Esophagus squamous epithelium (tissue), 5 donors: Measurements from ENCODE around the gene ANTXR1. TPM values are rescaled to one million over a fixed set of nuclear protein-coding genes. Genes with fewer than 3 reads are reported as not detected.

Experiments used
- DNase-seq: peaks from one replicate; lab custom pipeline; 2025; lab: John Stamatoyannopoulos, UW
- H3K27ac ChIP-seq, 4 donors: fragments of 200-600 bp; sonication (generic); one replicate each; pipeline ENCODE4 v1.5.1; 2016 to 2019; ENCODE audit warnings: mild to moderate bottlenecking in 1 of 4
- H3K27me3 ChIP-seq, 4 donors: fragments of 200-600 bp; sonication (generic); 1 replicate in 3 of 4; 2 replicates in 1 of 4; pipeline versions ENCODE4 v1.5.1 to v1.6.0; 2017 to 2021; ENCODE audit warnings: antibody characterized with exemption in 1 of 4
- H3K36me3 ChIP-seq, 3 donors: fragments of 200-600 bp; sonication (generic); one replicate each; pipeline ENCODE4 v1.5.1; 2016 to 2019
- H3K4me1 ChIP-seq, 3 donors: fragments of 200-600 bp; sonication (generic); one replicate each; pipeline ENCODE4 v1.5.1; 2017 to 2019
- H3K4me3 ChIP-seq, 4 donors: fragments of 200-600 bp; sonication (generic); 1 replicate in 3 of 4; 2 replicates in 1 of 4; pipeline ENCODE4 v1.5.1; 2016 to 2019; ENCODE audit warnings: mild to moderate bottlenecking in 2 of 4, moderate library complexity in 1 of 4
- H3K9me3 ChIP-seq, 3 donors: fragments of 200-600 bp; sonication (generic); one replicate each; pipeline ENCODE4 v1.5.1; 2016 to 2019
- CTCF ChIP-seq, 6 experiments: fragments of 450-650 bp in 4 of 6; fragments of 200-600 bp in 2 of 6; sonication (generic) in 2 of 6; IDR thresholded peaks; one replicate each; pipeline ENCODE4 v1.5.1; 2016 to 2019; ENCODE audit warnings: antibody characterized with exemption in 6 of 6, mild to moderate bottlenecking in 4 of 6, moderate library complexity in 4 of 6
- POLR2A ChIP-seq, 4 donors: fragments of 450-650 bp; IDR thresholded peaks; one replicate each; pipeline ENCODE4 v1.6.1; 2017; ENCODE audit warnings: antibody characterized with exemption in 4 of 4, mild to moderate bottlenecking in 4 of 4, moderate library complexity in 3 of 4
- WGBS, 2 donors: methylation state at CpG; one replicate each; pipeline ENCODE4 v1.1.5; 2018; 5-methylcytosine and 5-hydroxymethylcytosine counted together
- intact Hi-C: fragments of 100-400 bp; cut with DNase I; formaldehyde crosslinking; loops from one replicate; pipeline ENCODE4 v1.15.0; 2022
- total RNA-seq, 4 donors: library from RNA; depleted of rRNA; stranded (reverse); fragments of >200 nt; gene quantifications; one replicate each; pipeline ENCODE4 v1.1.0, GENCODE V29; 2016
- donor health status: DM: yes; HTN: yes; CAD: no.

Gene ANTXR1
- total RNA-seq, 4 donors from 2014 or later: 7.8 to 50.9 (median 17.3) TPM

- no peak for DNase-seq
- Histone ChIP-seq H3K27me3 (no peaks in the 10 kb centered on the region), H3K36me3 (peaks cover 0 to 10% (median 0%) of the 10 kb centered on the region in 3 donors), H3K4me3 (no peak overlapping the region), H3K27ac (peak overlapping the region; percentile 22 to 47 (median 36)), H3K9me3 (no peaks in the 10 kb centered on the region), H3K4me1 (peaks cover 0 to 40% (median 30%) of the 10 kb centered on the region in 3 donors)
- TF ChIP-seq CTCF (IDR thresholded peaks at IDR 0.05): no peak
- intact Hi-C loops: no loop called here
- WGBS, 2 donors: 73 to 76% methylated on average over 5 to 6 of the region's 6 CpGs
Observed at GRCh38 chr2:69132960-69133590, 120.1 kb downstream of the ANTXR1 start.

- TF ChIP-seq CTCF (IDR thresholded peaks at IDR 0.05): no peak
- TF ChIP-seq POLR2A (IDR thresholded peaks at IDR 0.05): no peak
- Histone ChIP-seq H3K27me3 (no peaks in the 10 kb centered on the region), H3K4me1 (peaks cover 0 to 48% (median 39%) of the 10 kb centered on the region in 3 donors), H3K36me3 (peaks cover 0 to 10% (median 0%) of the 10 kb centered on the region in 3 donors), H3K4me3 (no peak overlapping the region), H3K9me3 (no peaks in the 10 kb centered on the region), H3K27ac (peak overlapping the region in 1 of 4 donors; percentile 21)
- 86% methylated on average over 3 of the region's 3 CpGs for WGBS, 2 donors
- DNase-seq: no peak
- intact Hi-C loops: no loop called here
Observed at GRCh38 chr2:69133898-69134297, 120.9 kb downstream of the ANTXR1 start.

- no peak for TF ChIP-seq POLR2A (IDR thresholded peaks at IDR 0.05)
- TF ChIP-seq CTCF (IDR thresholded peaks at IDR 0.05): no peak
- 30 to 59% methylated on average over 3 of the region's 3 CpGs for WGBS, 2 donors
- peaks cover 0 to 54% (median 44%) of the 10 kb centered on the region in 3 donors for H3K4me1 ChIP-seq
- no peak overlapping the region for H3K4me3 ChIP-seq
- H3K27ac ChIP-seq: peak overlapping the region in 1 of 4 donors; percentile 21
- H3K27me3 ChIP-seq: no peaks in the 10 kb centered on the region
- H3K36me3 ChIP-seq: peaks cover 0 to 7% (median 0%) of the 10 kb centered on the region in 3 donors
- DNase-seq: no peak
- intact Hi-C loops: no loop called here
- no peaks in the 10 kb centered on the region for H3K9me3 ChIP-seq
Observed at GRCh38 chr2:69134306-69134945, 121.4 kb downstream of the ANTXR1 start.

GRCh38 chr2:69138247-69138772 lies 125.3 kb downstream of the ANTXR1 start:
- no peak overlapping the region for H3K4me3 ChIP-seq
- no peak for TF ChIP-seq CTCF (IDR thresholded peaks at IDR 0.05)
- TF ChIP-seq POLR2A (IDR thresholded peaks at IDR 0.05): no peak
- peaks cover 8 to 57% (median 38%) of the 10 kb centered on the region in 3 donors for H3K4me1 ChIP-seq
- WGBS, 2 donors: 22 to 32% methylated on average over 5 of the region's 5 CpGs
- H3K9me3 ChIP-seq: no peaks in the 10 kb centered on the region
- intact Hi-C loops: no loop called here
- no peak for DNase-seq
- H3K36me3 ChIP-seq: no peaks in the 10 kb centered on the region
- H3K27me3 ChIP-seq: no peaks in the 10 kb centered on the region
- peak overlapping the region in 3 of 4 donors; percentile 55 to 72 (median 62) for H3K27ac ChIP-seq
